B cell (primary cell): ENCODE measurements around the gene FSCN2. TPM values are rescaled to one million over a fixed set of nuclear protein-coding genes. Genes with fewer than 3 reads are reported as not detected.

Experiments
- ATAC-seq: fragments of 200-7000 bp; cut with Tn5 transposase; one replicate; pipeline ENCODE4 v1.10.0; 2021; ENCODE audit warnings: low read depth, mild to moderate bottlenecking, moderate number of reproducible peaks, moderate library complexity
- CTCF ChIA-PET: fragments of 350-600 bp; sonication (Branson Sonifier 250); formaldehyde crosslinking; loops from one replicate; lab custom pipeline; 2021; ENCODE audit warnings: antibody characterized with exemption, inconsistent platforms; lab: Charles Lee
- POLR2A ChIA-PET: fragments of 350-600 bp; sonication (Branson Sonifier 250); formaldehyde crosslinking; loops from one replicate; lab custom pipeline; 2021; ENCODE audit warnings: antibody characterized with exemption; lab: Charles Lee
- DNase-seq: peaks from one replicate; pipeline ENCODE4 v3.0.0; 2013
- H2AFZ ChIP-seq: 2 replicates; pipeline ENCODE4 v1.6.1; 2012; ENCODE audit warnings: mild to moderate bottlenecking, low read depth, low read length; ENCODE audit not compliant: insufficient read depth, poor library complexity, severe bottlenecking
- H3K27ac ChIP-seq, 2 donors: 1 replicate in 1 of 2; 2 replicates in 1 of 2; pipeline ENCODE4 v1.5.1; 2012 to 2013; ENCODE audit warnings: low read length in 2 of 2, mild to moderate bottlenecking in 2 of 2, moderate library complexity in 1 of 2
- H3K27me3 ChIP-seq, 4 experiments: fragments of 200-600 bp in 1 of 4; sonication (generic) in 1 of 4; replicated peaks in 1 of 4; 1 replicate in 2 of 4; 2 replicates in 2 of 4; pipeline versions ENCODE4 v1.6.1 to v1.7.0; 2013 to 2016; ENCODE audit warnings: low read length in 3 of 4, mild to moderate bottlenecking in 2 of 4, mixed read lengths in 1 of 4, moderate library complexity in 1 of 4; ENCODE audit not compliant: insufficient read depth in 4 of 4, control insufficient read depth in 3 of 4; ENCODE audit errors: control extremely low read depth in 1 of 4
- H3K36me3 ChIP-seq, 2 experiments: replicated peaks in 1 of 2; 1 replicate in 1 of 2; 2 replicates in 1 of 2; pipeline versions ENCODE4 v1.6.1 to v1.7.1; 2013; ENCODE audit warnings: low read length in 1 of 2; ENCODE audit not compliant: insufficient read depth in 2 of 2, control insufficient read depth in 1 of 2; ENCODE audit errors: control extremely low read depth in 1 of 2, extremely low read depth in 1 of 2
- H3K4me1 ChIP-seq, 2 donors: fragments of 200-600 bp in 1 of 2; sonication (generic) in 1 of 2; 1 replicate in 1 of 2; 2 replicates in 1 of 2; pipeline versions ENCODE4 v1.5.1 to v1.6.1; 2013 to 2017; ENCODE audit warnings: low read length in 2 of 2; ENCODE audit not compliant: control insufficient read depth in 2 of 2, insufficient read depth in 2 of 2
- H3K4me2 ChIP-seq: replicated peaks from 2 replicates; pipeline ENCODE3; 2012; ENCODE audit warnings: mild to moderate bottlenecking, low read depth, low read length; ENCODE audit not compliant: poor library complexity, severe bottlenecking
- H3K4me3 ChIP-seq, 5 experiments: fragments of 200-600 bp in 1 of 5; sonication (generic) in 1 of 5; 1 replicate in 3 of 5; 2 replicates in 2 of 5; pipeline versions ENCODE4 v1.5.1 to v1.7.0; 2011 to 2016; ENCODE audit warnings: low read length in 4 of 5, mild to moderate bottlenecking in 4 of 5, low read depth in 2 of 5, control low read depth in 1 of 5, moderate library complexity in 1 of 5; ENCODE audit not compliant: insufficient read depth in 1 of 5; ENCODE audit errors: control extremely low read depth in 1 of 5, extremely low read depth in 1 of 5
- H3K79me2 ChIP-seq: fragments of 200-600 bp; sonication (generic); one replicate; pipeline ENCODE4 v1.6.0; 2016; ENCODE audit warnings: low read length; ENCODE audit not compliant: control insufficient read depth, insufficient read depth
- H3K9ac ChIP-seq: fragments of 200-600 bp; sonication (generic); 2 replicates; pipeline ENCODE4 v1.6.1; 2017; ENCODE audit warnings: mild to moderate bottlenecking, low read length, moderate library complexity
- H3K9me3 ChIP-seq, 3 donors: one replicate each; pipeline versions ENCODE4 v1.6.1 to v1.7.1; 2013; ENCODE audit warnings: low read length in 2 of 3; ENCODE audit not compliant: control insufficient read depth in 2 of 3, insufficient read depth in 1 of 3; ENCODE audit errors: control extremely low read depth in 1 of 3
- H4K20me1 ChIP-seq: 2 replicates; pipeline ENCODE4 v1.6.0; 2012; ENCODE audit warnings: mild to moderate bottlenecking, low read length; ENCODE audit not compliant: insufficient read depth, control insufficient read depth, poor library complexity, severe bottlenecking
- H3K27ac Mint-ChIP-seq: one replicate; pipeline ENCODE4 v1.8.0; 2021; ENCODE audit warnings: mixed read lengths
- H3K27me3 Mint-ChIP-seq: one replicate; pipeline ENCODE4 v1.8.0; 2021; ENCODE audit warnings: mixed read lengths
- H3K4me1 Mint-ChIP-seq: one replicate; pipeline ENCODE4 v1.8.0; 2021; ENCODE audit warnings: mixed read lengths
- H3K4me3 Mint-ChIP-seq: one replicate; pipeline ENCODE4 v1.8.0; 2021; ENCODE audit warnings: mixed read lengths
- H3K9me3 Mint-ChIP-seq: one replicate; pipeline ENCODE4 v1.8.0; 2022; ENCODE audit warnings: mixed read lengths; ENCODE audit not compliant: insufficient read depth
- CTCF ChIP-seq: fragments of 200-600 bp; IDR thresholded peaks from one replicate; pipeline ENCODE4 v1.8.0; 2022; ENCODE audit warnings: antibody characterized with exemption, mild to moderate bottlenecking
- EZH2 ChIP-seq: IDR thresholded peaks from 2 replicates; pipeline ENCODE4 v1.6.1; 2012; ENCODE audit warnings: borderline replicate concordance, low read depth, mild to moderate bottlenecking, moderate library complexity, low read length; ENCODE audit not compliant: insufficient read depth, poor library complexity, severe bottlenecking
- WGBS: methylation state at CpG from one replicate; pipeline ENCODE4 v1.1.5; 2013; ENCODE audit warnings: missing lambda C conversion rate; ENCODE audit not compliant: insufficient coverage; 5-methylcytosine and 5-hydroxymethylcytosine counted together
- intact Hi-C: fragments of 100-400 bp; cut with micrococcal nuclease; formaldehyde crosslinking; loops from one replicate; pipeline ENCODE4 v1.10.0; 2022
- polyA plus RNA-seq: library from polyadenylated mRNA; depleted of rRNA; stranded (reverse); fragments of >200 nt; gene quantifications from 2 replicates; pipeline ENCODE4 v1.2.3, GENCODE V29; 2012
- total RNA-seq, 2 donors: library from RNA; stranded (reverse); fragments of 120-200 nt in 1 of 2; gene quantifications; 1 replicate in 1 of 2; 2 replicates in 1 of 2; pipeline versions ENCODE4 v1.2.3 to v1.2.4, GENCODE V29; 2013 to 2022

FSCN2 gene
- total and polyA plus RNA-seq, 2 donors (not counting 1 experiment from before 2014, with no cell fraction given) = 6.3 to 12.0 TPM

GRCh38 chr17:81565231-81565630, 37.1 kb downstream of the FSCN2 start:
- no peak overlapping the region for H3K9ac ChIP-seq
- Mint-ChIP-seq H3K27me3 (no peaks in the 10 kb centered on the region), H3K4me1 (peaks cover 29% of the 10 kb centered on the region), H3K27ac (no peak overlapping the region), H3K4me3 (no peak overlapping the region), H3K9me3 (no peaks in the 10 kb centered on the region)
- H3K27me3 ChIP-seq = no peaks in the 10 kb centered on the region
- H3K4me1 ChIP-seq = peaks cover 27 to 35% of the 10 kb centered on the region in 2 donors
- H4K20me1 ChIP-seq = no peaks in the 10 kb centered on the region
- no peaks in the 10 kb centered on the region for H3K9me3 ChIP-seq
- TF ChIP-seq CTCF = no peak
- TF ChIP-seq EZH2 = no peak
- no peak overlapping the region for H3K4me3 ChIP-seq
- H3K79me2 ChIP-seq = no peaks in the 10 kb centered on the region
- no peak overlapping the region for H3K4me2 ChIP-seq
- no peak overlapping the region for H3K27ac ChIP-seq
- ATAC-seq (no peak), DNase-seq (no peak)
- ChIA-PET CTCF (interaction anchor here (0.7 kb wide), 1 partner anchor 50 kb away, joined by 4 read pairs; no protein-coding TSS in a partner anchor), POLR2A (no interaction called here)
- H3K36me3 ChIP-seq = peaks cover 8 to 57% of the 10 kb centered on the region in 2 experiments
- WGBS = 95% methylated on average over 16 of the region's 16 CpGs
- H2AFZ ChIP-seq = no peak overlapping the region
- intact Hi-C loops = no loop called here

- Histone ChIP-seq H4K20me1 (no peaks in the 10 kb centered on the region), H3K9ac (no peak overlapping the region), H3K4me1 (peaks cover 13 to 21% of the 10 kb centered on the region in 2 donors), H3K4me3 (no peak overlapping the region), H3K9me3 (no peaks in the 10 kb centered on the region), H3K4me2 (no peak overlapping the region), H2AFZ (no peak overlapping the region), H3K27ac (no peak overlapping the region), H3K27me3 (no peaks in the 10 kb centered on the region), H3K36me3 (peaks cover 9 to 71% of the 10 kb centered on the region in 2 experiments), H3K79me2 (no peaks in the 10 kb centered on the region)
- no peaks in the 10 kb centered on the region for H3K27me3 Mint-ChIP-seq
- ATAC-seq (no peak), DNase-seq (no peak)
- WGBS = 27% methylated on average over 3 of the region's 8 CpGs
- intact Hi-C loops = no loop called here
- ChIA-PET CTCF (interaction anchor here (0.6 to 2.5 kb wide), 2 partner anchors 34 to 288 kb away, joined by 3 to 8 read pairs; no protein-coding TSS in a partner anchor), POLR2A (interaction anchor here (0.5 kb wide), 1 partner anchor 69 kb away, joined by 3 read pairs; no protein-coding TSS in a partner anchor)
- TF ChIP-seq CTCF = no peak
- TF ChIP-seq EZH2 = no peak
- H3K4me3 Mint-ChIP-seq = no peak overlapping the region
- no peak overlapping the region for H3K27ac Mint-ChIP-seq
- peaks cover 15% of the 10 kb centered on the region for H3K4me1 Mint-ChIP-seq
- no peaks in the 10 kb centered on the region for H3K9me3 Mint-ChIP-seq
Observed at GRCh38 chr17:81566461-81567126, 38.4 kb downstream of the FSCN2 start.
